Rectal smooth muscle tissue (tissue), 1 donor: ENCODE measurements around the gene WSCD1.

Experiments
- H3K27ac ChIP-seq: one replicate; pipeline ENCODE4 v1.7.0; 2013; ENCODE audit warnings: low read depth, low read length, inconsistent platforms
- H3K27me3 ChIP-seq: one replicate; pipeline ENCODE4 v1.7.0; 2013; ENCODE audit warnings: low read length; ENCODE audit not compliant: control insufficient read depth, insufficient read depth
- H3K36me3 ChIP-seq: one replicate; pipeline ENCODE4 v1.7.0; 2013; ENCODE audit warnings: low read length; ENCODE audit not compliant: control insufficient read depth, insufficient read depth
- H3K4me1 ChIP-seq: one replicate; pipeline ENCODE4 v1.7.0; 2013; ENCODE audit warnings: low read length; ENCODE audit not compliant: control insufficient read depth, insufficient read depth
- H3K4me3 ChIP-seq: one replicate; pipeline ENCODE4 v1.7.0; 2013; ENCODE audit warnings: low read length
- H3K9ac ChIP-seq: one replicate; pipeline ENCODE4 v1.7.0; 2013; ENCODE audit warnings: low read length

WSCD1 gene

GRCh38 chr17:6066183-6066948 lies 3.8 kb upstream of the WSCD1 start:
- peaks cover 9% of the 10 kb centered on the region for H3K27me3 ChIP-seq
- peaks cover 5% of the 10 kb centered on the region for H3K4me1 ChIP-seq
- H3K36me3 ChIP-seq = no peaks in the 10 kb centered on the region
- no peak overlapping the region for H3K27ac ChIP-seq
- no peak overlapping the region for H3K9ac ChIP-seq
- H3K4me3 ChIP-seq = no peak overlapping the region

GRCh38 chr17:6067060-6067459 lies 3.1 kb upstream of the WSCD1 start:
- Histone ChIP-seq H3K4me1 (peaks cover 5% of the 10 kb centered on the region), H3K9ac (no peak overlapping the region), H3K27me3 (peaks cover 9% of the 10 kb centered on the region), H3K4me3 (no peak overlapping the region), H3K36me3 (no peaks in the 10 kb centered on the region), H3K27ac (no peak overlapping the region)

GRCh38 chr17:6070430-6070912 lies 292 bp downstream of the WSCD1 start:
- H3K4me3 ChIP-seq = peak overlapping the region; percentile 70
- no peaks in the 10 kb centered on the region for H3K36me3 ChIP-seq
- H3K27me3 ChIP-seq = peaks cover 9% of the 10 kb centered on the region
- H3K27ac ChIP-seq = no peak overlapping the region
- H3K4me1 ChIP-seq = peaks cover 5% of the 10 kb centered on the region
- no peak overlapping the region for H3K9ac ChIP-seq

- no peak overlapping the region for H3K27ac ChIP-seq
- peak overlapping the region; percentile 70 for H3K4me3 ChIP-seq
- no peak overlapping the region for H3K9ac ChIP-seq
- peaks cover 5% of the 10 kb centered on the region for H3K4me1 ChIP-seq
- no peaks in the 10 kb centered on the region for H3K36me3 ChIP-seq
- peaks cover 9% of the 10 kb centered on the region for H3K27me3 ChIP-seq
Measured at GRCh38 chr17:6070913-6071511, 833 bp downstream of the WSCD1 start.

GRCh38 chr17:6071528-6072065 lies 1.4 kb downstream of the WSCD1 start:
- Histone ChIP-seq H3K9ac (no peak overlapping the region), H3K27me3 (peaks cover 9% of the 10 kb centered on the region), H3K36me3 (no peaks in the 10 kb centered on the region), H3K4me3 (peak overlapping the region; percentile 70), H3K4me1 (peaks cover 5% of the 10 kb centered on the region), H3K27ac (no peak overlapping the region)

- Histone ChIP-seq H3K27ac (no peak overlapping the region), H3K4me3 (no peak overlapping the region), H3K36me3 (no peaks in the 10 kb centered on the region), H3K4me1 (peaks cover 5% of the 10 kb centered on the region), H3K27me3 (peaks cover 9% of the 10 kb centered on the region), H3K9ac (no peak overlapping the region)
Measured at GRCh38 chr17:6072157-6072556, 2.0 kb downstream of the WSCD1 start.

- Histone ChIP-seq H3K27me3 (peaks cover 9% of the 10 kb centered on the region), H3K9ac (no peak overlapping the region), H3K27ac (no peak overlapping the region), H3K4me3 (no peak overlapping the region), H3K36me3 (no peaks in the 10 kb centered on the region), H3K4me1 (peaks cover 5% of the 10 kb centered on the region)
Measured at GRCh38 chr17:6072611-6073010, 2.4 kb downstream of the WSCD1 start.

- Histone ChIP-seq H3K27ac (no peak overlapping the region), H3K36me3 (no peaks in the 10 kb centered on the region), H3K27me3 (peaks cover 6% of the 10 kb centered on the region), H3K9ac (no peak overlapping the region), H3K4me3 (no peak overlapping the region), H3K4me1 (peaks cover 5% of the 10 kb centered on the region)
Measured at GRCh38 chr17:6073620-6074019, 3.4 kb downstream of the WSCD1 start.

- Histone ChIP-seq H3K4me1 (peaks cover 5% of the 10 kb centered on the region), H3K27ac (no peak overlapping the region), H3K9ac (no peak overlapping the region), H3K4me3 (no peak overlapping the region), H3K36me3 (no peaks in the 10 kb centered on the region), H3K27me3 (peaks cover 6% of the 10 kb centered on the region)
Measured at GRCh38 chr17:6075050-6075449, 4.9 kb downstream of the WSCD1 start.

- H3K36me3 ChIP-seq = no peaks in the 10 kb centered on the region
- H3K27ac ChIP-seq = no peak overlapping the region
- peaks cover 5% of the 10 kb centered on the region for H3K4me1 ChIP-seq
- no peak overlapping the region for H3K9ac ChIP-seq
- H3K4me3 ChIP-seq = no peak overlapping the region
- H3K27me3 ChIP-seq = peaks cover 6% of the 10 kb centered on the region
Measured at GRCh38 chr17:6075845-6076244, 5.7 kb downstream of the WSCD1 start.

GRCh38 chr17:6077752-6078151 lies 7.6 kb downstream of the WSCD1 start:
- Histone ChIP-seq H3K27me3 (no peaks in the 10 kb centered on the region), H3K4me3 (no peak overlapping the region), H3K36me3 (no peaks in the 10 kb centered on the region), H3K9ac (no peak overlapping the region), H3K27ac (no peak overlapping the region), H3K4me1 (no peaks in the 10 kb centered on the region)

GRCh38 chr17:6078458-6078871 lies 8.3 kb downstream of the WSCD1 start:
- H3K9ac ChIP-seq = no peak overlapping the region
- H3K36me3 ChIP-seq = no peaks in the 10 kb centered on the region
- H3K27me3 ChIP-seq = no peaks in the 10 kb centered on the region
- H3K4me3 ChIP-seq = no peak overlapping the region
- H3K27ac ChIP-seq = no peak overlapping the region
- no peaks in the 10 kb centered on the region for H3K4me1 ChIP-seq
